GM13976 (cell line): Measurements from ENCODE around the gene GUCY1B1.

ENCODE experiments used
- DNase-seq: peaks from one replicate; pipeline ENCODE4 v3.0.0; 2012; ENCODE audit warnings: low spot score
- CTCF ChIP-seq: IDR thresholded peaks from 2 replicates; pipeline ENCODE4 v1.5.1; 2012; ENCODE audit warnings: borderline replicate concordance, mild to moderate bottlenecking; ENCODE audit not compliant: insufficient read depth; ENCODE audit errors: extremely low read depth, missing control alignments, control extremely low read depth
- in situ Hi-C: fragments of 300-500 bp; cut with MboI; formaldehyde crosslinking; loops from one replicate; pipeline ENCODE4 v1.12.0; 2022; ENCODE audit warnings: low sequenced_read_pairs, mixed read lengths, inconsistent platforms; ENCODE audit not compliant: unreplicated experiment

The GUCY1B1 gene

GRCh38 chr4:155777971-155778735 is 19.3 kb downstream of the GUCY1B1 start:
- in situ Hi-C loops: no loop called here
- DNase-seq: no peak
- no peak for TF ChIP-seq CTCF

- no peak for DNase-seq
- in situ Hi-C loops: loop anchor here (10.0 kb wide), 1 partner anchor 336 kb away; no protein-coding TSS in a partner anchor
- TF ChIP-seq CTCF: no peak
Measured at GRCh38 chr4:155780775-155781174, 22.0 kb downstream of the GUCY1B1 start.

- in situ Hi-C loops: loop anchor here (10.0 kb wide), 1 partner anchor 337 kb away; no protein-coding TSS in a partner anchor
- no peak for DNase-seq
Measured at GRCh38 chr4:155781249-155781831, 22.5 kb downstream of the GUCY1B1 start.

GRCh38 chr4:155784637-155785036 is 25.8 kb downstream of the GUCY1B1 start:
- no peak for DNase-seq
- no peak for TF ChIP-seq CTCF

More at GRCh38 chr4:155781249-155781831, 22.5 kb downstream of the GUCY1B1 start:
- TF ChIP-seq CTCF: no peak

DNA sequence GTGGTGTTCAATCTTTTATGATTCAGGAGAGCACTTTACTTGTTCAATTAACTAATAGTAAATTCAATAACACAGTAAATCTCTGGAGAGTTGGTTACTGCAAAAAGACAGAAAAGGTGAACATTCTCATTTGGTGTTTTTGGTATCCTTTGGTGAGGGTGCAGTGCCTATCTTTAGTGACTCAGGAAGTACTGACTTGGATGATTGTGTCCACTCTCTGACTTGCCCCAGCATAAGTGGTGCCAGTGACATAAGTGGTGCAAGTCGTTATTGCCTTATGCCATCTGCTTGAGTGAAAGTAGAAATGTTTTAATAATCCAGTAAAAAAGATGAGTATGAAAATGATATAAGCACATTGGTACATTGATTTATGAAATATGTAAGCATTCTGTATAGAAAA is 27.0 kb downstream of the GUCY1B1 start:
- no peak for DNase-seq
- in situ Hi-C loops: loop anchor here (10.0 kb wide), 1 partner anchor 341 kb away; no protein-coding TSS in a partner anchor
- no peak for TF ChIP-seq CTCF

More at GRCh38 chr4:155784637-155785036, 25.8 kb downstream of the GUCY1B1 start:
- in situ Hi-C loops: loop anchor here (10.0 kb wide), 1 partner anchor 340 kb away; no protein-coding TSS in a partner anchor

GRCh38 chr4:155787113-155787710 is 28.4 kb downstream of the GUCY1B1 start:
- TF ChIP-seq CTCF: peak; percentile 50
- in situ Hi-C loops: loop anchor here (10.0 kb wide), 1 partner anchor 342 kb away; no protein-coding TSS in a partner anchor
- peak; percentile 65 for DNase-seq
